GM18499 (cell line): Measurements from ENCODE around the gene CYTH2.

ENCODE experiments used
- ATAC-seq: cut with Tn5 transposase; IDR thresholded peaks from one replicate; pipeline ENCODE4 v1.9.1; 2021; ENCODE audit warnings: moderate number of reproducible peaks; ENCODE audit not compliant: insufficient read depth, unreplicated experiment

The CYTH2 gene, protein sequence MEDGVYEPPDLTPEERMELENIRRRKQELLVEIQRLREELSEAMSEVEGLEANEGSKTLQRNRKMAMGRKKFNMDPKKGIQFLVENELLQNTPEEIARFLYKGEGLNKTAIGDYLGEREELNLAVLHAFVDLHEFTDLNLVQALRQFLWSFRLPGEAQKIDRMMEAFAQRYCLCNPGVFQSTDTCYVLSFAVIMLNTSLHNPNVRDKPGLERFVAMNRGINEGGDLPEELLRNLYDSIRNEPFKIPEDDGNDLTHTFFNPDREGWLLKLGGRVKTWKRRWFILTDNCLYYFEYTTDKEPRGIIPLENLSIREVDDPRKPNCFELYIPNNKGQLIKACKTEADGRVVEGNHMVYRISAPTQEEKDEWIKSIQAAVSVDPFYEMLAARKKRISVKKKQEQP

DNA sequence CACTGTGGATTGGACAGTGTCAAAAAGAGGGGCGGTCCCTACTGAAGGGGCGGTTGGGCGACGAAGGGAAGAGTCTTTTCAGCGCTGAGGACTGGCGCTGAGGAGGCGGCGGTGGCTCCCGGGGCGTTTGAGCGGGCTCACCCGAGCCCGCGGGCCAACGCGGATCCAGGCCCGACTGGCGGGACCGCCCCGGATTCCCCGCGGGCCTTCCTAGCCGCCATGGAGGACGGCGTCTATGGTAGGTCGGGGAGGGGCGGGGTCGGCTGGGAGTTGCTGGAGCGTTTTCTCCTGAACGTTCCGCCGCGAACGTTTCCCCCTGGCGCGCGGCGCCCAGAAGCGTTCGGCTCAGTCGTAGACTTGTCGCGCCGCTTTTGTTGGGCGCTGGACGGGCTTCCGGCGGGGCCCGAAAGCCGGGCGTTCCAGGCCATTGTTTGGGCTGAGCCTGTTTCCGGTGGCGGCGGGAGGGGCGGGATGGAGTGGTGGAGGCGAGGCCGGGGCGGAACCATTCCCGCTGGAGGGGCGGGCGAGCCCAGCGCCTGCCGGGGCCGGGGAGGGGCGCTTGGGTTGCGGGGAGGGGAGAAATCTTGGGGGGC, at the start of gene CYTH2:
CYTH2 (plus strand) TSS at position 81 of the 593 bp plus-strand sequence; CDS start at position 220, 139 bp downstream.
- ATAC-seq = no peak

DNA sequence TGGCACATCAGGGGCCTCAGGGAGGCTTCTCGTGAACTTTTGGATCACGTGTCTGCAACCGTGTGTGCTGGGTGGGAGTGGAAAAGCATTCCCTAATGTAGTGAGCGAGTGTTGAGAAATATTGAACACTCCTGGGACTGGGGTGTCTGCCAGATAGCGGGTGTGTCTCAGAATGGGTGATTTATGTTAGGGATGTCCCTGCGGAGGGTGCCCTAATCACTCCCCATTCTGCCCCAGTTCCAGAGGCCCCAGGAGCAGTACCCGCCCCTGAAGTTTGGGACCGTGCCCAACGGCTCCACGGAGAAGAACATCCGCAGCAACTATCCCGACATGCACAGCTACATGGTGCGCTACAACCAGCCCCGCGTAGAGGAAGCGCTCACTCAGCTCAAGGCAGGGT, 47.6 kb upstream of the CYTH2 start:
- no peak for ATAC-seq

DNA sequence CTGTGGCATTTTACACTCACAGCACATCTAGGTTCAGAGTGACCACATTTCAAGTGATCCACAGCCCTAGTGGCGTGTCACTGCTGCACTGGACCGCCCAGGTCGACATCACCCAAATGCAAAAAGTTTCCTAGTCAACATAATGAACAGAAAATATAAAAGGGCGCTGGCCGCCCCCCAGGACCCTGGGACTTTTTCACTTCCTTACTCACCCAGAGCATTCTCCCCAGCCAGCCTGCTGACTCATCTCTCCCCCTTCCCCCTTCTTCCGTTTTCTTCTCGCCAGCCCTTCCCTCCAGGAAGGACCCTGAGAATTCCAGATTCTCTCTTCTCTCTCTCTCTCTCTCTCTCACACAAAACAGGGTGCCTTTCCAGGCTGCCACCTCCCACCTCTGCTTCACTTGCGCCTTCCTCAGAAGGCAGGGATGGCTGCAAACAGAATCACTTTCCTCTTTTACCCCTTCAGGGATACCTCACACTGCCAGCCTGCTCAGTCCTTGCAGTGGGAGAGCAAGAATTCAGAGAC, 44.4 kb upstream of the CYTH2 start:
- no peak for ATAC-seq

DNA sequence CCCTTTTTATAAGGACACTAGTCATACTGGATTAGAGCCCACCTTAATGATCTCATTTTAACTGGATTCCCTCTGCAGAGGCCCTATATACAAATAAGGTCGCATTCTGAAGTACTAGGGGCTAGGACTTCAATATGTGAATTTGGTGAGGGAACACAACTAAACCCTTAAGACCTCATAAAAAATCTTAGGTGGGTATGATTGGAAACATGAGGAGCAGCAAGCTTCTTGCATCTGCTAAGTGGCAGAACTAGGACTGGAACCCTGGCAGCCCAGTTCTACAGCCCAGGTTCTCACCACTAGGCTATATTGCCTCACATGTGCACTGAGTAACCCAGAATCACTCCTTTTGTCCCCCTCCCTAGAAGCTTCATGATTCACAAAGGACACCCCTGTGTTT, 40.5 kb upstream of the CYTH2 start:
- ATAC-seq = no peak

DNA sequence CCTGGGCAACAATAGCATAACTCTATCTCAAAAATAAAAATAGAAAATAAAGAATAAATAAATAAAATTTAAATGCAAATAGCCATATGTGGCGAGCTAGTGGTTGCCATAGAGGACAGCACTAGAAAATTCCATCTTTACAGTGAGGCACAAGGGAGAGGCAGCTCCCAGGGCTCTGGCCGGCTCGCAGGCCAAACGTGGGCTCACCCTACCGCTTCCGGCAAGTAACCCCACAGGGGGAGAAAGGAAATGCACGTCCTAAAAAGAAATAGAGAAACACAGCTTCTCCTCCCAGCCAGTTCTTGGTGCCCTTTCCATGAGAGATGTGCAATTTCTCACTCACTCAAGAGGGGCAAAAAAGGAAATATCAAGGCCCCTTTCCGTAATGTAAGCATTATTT, 35.8 kb upstream of the CYTH2 start:
- no peak for ATAC-seq

DNA sequence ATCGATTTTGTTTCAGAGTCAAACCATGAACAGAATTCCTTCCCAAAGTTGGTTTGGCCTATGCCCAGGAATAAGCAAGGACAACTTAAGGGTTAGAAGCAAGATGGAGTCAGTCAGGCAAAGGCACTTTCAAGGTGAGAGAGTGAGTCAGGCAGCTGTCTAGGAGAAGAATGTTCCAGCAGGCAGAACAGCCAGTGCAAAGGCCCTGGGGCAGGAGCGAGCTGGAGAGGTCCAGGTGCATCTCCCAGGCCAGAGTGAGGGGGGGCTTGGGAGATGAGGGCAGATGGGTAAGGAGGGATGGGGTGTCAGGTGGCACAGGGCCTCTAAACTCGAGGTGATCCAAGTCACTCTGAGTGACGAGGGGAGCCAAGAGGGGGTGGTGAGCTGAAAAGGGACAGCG, 32.6 kb upstream of the CYTH2 start:
- ATAC-seq = no peak

DNA sequence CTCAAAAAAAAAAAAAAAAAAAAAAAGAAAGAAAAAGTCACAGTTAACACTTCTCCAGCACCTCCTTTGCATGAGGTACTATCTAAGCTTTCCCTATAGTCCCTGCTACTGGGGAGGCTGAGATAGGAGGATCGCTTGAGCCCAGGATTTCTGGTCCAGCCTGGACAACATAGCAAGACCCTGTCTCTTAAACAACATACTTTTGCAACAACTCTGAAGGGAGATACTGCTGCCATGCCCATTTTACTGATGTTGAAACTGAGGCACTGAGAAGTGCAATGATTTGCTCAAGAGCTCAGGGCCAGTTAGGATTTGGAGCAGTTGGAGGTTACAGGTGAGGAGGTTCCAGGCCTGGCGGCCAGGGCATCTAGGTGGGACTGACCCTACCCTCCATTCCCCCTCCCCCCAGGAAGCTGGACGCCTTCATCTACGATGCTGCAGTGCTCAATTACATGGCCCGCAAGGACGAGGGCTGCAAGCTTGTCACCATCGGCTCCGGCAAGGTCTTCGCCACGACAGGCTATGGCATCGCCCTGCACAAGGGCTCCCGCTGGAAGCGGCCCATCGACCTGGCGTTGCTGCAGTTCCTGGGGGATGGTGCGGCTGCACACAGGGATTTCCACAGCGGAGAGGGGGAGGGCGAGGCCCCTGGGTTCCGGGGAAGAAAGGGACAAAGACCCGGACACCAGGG, 27.7 kb upstream of the CYTH2 start:
- no peak for ATAC-seq

DNA sequence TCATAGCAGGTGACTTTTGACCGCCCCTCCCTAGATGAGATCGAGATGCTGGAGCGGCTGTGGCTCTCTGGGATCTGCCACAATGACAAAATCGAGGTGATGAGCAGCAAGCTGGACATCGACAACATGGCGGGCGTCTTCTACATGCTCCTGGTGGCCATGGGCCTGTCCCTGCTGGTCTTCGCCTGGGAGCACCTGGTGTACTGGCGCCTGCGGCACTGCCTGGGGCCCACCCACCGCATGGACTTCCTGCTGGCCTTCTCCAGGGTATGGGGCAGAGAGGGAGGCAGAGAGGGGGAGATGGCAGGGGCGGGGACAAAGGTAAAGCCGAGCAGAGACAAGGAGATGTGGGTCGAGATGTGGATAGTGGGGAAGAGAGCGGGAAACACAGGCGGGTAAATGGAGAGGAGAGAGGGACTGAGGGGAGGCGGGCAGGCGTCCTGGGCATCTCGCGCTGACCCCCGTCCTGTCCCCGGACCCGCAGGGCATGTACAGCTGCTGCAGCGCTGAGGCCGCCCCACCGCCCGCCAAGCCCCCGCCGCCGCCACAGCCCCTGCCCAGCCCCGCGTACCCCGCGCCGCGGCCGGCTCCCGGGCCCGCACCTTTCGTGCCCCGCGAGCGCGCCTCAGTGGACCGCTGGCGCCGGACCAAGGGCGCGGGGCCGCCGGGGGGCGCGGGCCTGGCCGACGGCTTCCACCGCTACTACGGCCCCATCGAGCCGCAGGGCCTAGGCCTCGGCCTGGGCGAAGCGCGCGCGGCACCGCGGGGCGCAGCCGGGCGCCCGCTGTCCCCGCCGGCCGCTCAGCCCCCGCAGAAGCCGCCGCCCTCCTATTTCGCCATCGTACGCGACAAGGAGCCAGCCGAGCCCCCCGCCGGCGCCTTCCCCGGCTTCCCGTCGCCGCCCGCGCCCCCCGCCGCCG, 26.8 kb upstream of the CYTH2 start:
- no peak for ATAC-seq

DNA sequence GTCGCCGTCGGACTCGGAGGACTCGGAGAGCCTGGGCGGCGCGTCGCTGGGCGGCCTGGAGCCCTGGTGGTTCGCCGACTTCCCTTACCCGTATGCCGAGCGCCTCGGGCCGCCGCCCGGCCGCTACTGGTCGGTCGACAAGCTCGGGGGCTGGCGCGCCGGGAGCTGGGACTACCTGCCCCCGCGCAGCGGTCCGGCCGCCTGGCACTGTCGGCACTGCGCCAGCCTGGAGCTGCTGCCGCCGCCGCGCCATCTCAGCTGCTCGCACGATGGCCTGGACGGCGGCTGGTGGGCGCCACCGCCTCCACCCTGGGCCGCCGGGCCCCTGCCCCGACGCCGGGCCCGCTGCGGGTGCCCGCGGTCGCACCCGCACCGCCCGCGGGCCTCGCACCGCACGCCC, 25.9 kb upstream of the CYTH2 start:
- ATAC-seq = no peak

DNA sequence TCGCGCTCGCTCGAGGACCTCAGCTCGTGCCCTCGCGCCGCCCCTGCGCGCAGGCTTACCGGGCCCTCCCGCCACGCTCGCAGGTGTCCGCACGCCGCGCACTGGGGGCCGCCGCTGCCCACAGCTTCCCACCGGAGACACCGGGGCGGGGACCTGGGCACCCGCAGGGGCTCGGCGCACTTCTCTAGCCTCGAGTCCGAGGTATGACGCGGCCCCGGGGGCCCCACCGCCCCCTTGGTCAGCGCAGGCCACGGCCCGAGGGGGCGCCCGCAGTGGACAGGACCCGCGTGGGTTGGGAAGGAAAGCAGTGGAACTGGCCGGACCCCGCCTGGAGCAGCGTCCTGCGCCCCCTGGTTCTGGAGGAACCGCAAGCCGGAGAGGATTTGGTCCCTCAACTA, 25.4 kb upstream of the CYTH2 start:
- no peak for ATAC-seq

DNA sequence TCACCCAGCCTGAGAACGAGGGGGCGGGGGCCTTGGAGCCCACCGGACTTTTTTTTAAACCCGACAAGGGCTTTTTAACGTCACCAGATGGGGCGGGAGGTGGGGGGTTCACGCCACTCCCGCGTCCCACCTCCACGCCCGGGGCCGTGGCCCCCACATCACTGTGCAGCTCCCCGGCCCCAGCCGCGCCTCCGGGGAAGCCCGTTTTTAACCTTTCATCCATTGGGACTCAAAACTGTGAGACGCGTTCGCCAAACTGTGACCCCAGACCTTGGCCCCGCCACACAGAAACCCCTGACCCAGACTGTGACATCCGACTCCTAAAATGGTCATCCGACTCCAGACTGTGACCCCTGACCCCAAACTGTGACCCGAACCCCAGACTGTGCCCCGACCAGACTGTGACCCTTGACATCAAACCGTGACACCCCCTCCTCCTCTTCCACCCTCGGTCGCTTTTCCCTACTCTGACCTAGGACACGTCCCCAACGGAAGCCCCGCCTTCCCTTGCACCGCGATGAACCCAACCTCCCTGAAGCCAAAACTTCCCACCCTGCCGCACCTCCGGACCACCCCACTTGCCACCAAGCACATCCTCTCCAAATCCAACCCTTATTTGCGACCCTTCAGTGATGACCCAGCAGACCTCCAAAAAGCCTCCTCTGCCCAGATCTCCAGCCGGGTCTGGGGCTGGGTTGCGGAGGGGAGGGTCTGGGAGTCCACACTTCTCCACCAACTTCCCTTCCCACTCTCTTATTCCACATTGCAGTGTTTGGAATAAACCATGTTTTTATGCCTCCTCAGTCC, 24.8 kb upstream of the CYTH2 start:
- ATAC-seq = no peak

DNA sequence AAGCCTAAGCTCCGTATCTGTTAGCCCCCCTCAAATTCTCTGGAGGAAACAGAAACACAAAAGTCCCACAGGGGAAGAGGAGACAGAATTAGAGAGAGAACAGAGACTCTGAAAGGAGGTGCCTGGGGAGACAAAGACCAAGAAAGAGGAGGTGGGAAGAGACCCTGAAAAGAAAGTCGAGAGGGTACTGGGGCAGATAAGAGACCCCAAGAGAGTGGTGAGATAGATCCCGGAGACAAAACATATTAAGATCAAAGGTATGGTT, 24.3 kb upstream of the CYTH2 start:
- ATAC-seq = no peak

DNA sequence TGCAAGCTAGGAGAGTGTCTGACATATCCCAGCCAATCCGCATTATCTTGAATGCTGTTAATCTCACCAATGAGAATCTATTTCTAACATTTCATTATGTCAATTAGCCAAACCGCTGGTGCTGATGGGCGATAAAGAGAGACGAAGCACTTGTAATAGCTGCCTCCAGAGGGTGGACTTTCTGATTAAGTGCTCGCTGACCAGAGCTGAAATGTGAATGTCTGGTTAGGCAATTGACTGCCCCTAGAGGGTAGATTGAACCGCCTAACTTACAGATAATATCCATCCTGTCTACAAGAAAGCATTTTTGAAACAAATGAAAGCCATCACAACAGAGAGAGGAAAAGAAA, 23.9 kb upstream of the CYTH2 start:
- ATAC-seq = peak; percentile 17

DNA sequence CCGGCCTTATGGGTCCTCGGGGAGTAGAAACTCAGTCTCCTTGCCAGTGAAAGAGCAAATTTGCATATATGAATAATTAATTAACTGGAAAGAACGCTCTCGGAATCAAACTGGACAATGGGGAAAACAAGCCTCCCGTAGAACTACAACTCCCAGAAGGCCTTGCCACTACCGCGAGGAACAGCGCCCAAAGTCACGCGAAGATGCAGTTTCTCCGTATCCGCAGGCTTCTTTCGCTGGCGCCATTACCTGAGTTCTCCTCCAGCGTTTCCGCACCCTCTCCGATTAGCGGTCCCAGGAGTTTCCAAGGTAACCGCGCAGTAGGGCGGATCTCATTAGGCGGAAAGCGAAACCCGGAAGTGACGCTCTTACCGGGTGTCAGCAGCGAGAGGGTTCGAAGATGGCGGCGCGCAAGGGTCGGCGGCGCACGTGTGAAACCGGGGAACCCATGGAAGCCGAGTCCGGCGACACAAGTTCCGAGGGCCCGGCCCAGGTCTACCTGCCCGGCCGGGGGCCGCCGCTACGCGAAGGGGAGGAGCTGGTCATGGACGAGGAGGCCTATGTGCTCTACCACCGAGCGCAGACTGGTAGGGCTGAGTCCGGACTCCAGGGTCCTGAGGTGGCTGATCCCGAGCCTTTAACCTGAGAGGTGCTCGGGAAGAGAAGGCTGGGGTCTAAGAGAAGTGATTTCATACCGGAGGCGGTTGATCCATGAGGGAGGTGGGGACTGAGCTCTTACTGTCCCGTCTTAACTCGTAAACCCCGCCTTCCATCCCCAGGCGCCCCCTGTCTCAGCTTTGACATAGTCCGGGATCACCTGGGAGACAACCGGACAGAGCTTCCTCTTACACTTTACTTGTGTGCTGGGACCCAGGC, 23.3 kb upstream of the CYTH2 start, which contains the start of gene GRWD1:
GRWD1 (plus strand) TSS at position 378 of the 876 bp plus-strand sequence; CDS start at position 401, 23 bp downstream.
- peak; percentile 73 for ATAC-seq

DNA sequence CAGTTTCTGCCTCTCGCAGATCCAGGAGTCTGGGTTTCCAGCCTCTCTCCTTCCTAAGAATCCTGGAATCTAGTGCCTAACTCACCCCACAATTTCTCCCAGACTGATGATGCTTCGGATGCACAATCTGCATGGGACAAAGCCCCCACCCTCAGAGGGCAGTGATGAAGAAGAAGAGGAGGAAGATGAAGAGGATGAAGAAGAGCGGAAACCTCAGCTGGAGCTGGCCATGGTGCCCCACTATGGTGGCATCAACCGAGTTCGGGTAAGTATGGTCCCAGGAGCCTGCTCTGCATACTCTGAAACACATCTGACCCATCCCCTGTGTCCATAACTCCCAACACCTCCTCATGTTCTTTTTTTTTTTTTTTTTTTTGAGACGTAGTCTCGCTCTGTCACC, 22.6 kb upstream of the CYTH2 start:
- ATAC-seq = no peak

DNA sequence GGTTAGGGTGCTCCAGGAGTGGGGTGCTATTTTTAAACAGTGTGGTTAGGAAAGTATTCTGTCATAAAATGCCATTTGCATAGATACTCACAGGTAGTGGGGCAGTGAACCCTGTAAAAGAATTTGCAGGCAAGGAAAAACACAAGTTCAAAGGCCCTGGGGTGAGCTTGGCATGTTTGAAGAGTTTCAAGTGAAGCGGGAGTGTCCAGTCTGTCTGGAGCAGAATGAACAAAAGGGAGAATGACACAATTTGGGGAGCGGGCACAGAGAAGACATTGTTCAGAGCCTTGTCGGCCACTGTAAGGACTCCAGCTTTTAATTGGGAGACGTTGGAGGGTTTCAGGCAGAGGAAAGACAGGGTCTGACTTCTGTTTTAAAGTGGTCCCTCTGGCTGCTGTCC, 20.6 kb upstream of the CYTH2 start:
- no peak for ATAC-seq

DNA sequence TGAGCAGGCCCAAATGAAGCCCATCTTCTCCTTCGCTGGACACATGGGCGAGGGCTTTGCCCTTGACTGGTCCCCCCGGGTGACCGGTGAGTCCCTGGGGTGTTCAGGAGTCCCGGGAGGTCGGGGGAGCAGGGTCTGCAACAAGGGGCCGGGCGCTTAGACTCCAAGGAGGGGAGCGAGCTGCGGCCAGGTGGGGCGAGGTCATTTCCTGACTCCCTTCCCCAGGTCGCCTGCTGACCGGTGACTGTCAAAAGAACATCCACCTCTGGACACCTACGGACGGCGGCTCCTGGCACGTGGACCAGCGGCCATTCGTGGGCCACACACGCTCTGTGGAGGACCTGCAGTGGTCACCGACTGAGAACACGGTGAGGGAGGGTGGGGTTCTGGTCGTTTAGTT, 18.7 kb upstream of the CYTH2 start:
- no peak for ATAC-seq

DNA sequence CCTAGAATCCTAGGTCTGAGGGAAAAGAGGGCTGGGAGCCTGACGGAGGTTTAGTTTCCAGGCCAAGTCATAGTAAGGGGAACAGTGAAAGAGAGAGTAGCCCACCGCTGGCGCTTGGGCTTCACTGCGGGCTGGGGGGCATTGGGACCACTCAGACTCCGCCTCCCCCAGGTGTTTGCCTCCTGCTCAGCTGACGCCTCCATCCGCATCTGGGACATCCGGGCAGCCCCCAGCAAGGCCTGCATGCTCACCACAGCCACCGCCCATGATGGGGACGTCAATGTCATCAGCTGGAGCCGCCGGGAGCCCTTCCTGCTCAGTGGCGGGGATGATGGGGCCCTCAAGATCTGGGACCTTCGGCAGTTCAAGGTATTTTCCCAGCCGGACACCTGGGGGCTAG, 18.3 kb upstream of the CYTH2 start:
- ATAC-seq = no peak

DNA sequence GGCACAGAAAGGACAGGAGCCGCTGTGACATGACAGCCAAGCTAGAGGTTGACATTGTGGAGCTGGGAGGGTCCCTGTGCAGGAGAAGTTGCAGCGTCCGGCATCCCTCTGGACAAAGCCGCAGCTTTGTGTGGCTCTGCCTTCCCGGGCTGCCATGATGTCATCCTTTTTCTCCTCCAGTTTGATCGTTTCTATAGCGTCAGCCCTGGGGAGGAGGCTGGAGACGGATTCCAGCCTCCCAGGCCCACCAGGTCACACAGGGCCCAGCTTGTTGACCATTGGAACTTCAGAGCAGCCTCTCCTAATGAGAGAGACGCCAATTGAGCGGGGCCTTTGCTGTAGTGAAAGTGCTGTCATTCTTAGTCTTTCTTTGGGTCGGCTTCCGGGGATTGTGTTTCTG, 17.5 kb upstream of the CYTH2 start:
- ATAC-seq = no peak
